ENCODE measurements around the gene EVX1.

The EVX1 gene

DNA sequence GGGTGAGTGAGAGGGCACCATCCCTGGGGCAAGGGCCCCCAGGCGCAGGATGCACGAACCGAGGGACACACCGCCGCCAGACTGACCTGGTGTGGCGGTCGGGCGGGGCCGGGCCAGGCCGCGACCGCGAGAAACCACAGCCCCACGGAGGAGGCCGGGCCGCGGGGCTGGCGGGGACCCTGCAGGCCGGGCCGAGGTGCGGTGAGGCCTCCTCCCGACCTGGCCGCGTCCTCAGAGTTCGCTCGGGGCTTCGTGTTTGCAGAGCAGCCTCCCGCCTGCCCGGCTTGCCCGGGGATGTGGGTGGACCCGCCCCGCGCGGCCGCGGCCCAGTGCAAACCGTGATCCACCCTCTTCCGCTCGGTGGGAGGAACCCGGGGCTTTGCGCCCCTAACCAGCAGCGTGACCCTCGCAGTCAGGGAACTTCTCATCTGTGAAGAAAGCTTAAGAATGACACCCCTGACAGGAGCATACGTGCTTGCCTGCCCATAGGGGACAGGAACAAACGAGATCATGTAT is 22.1 kb upstream of the EVX1 start:
- peaks cover 100% of the 10 kb centered on the region for H3K27me3 Mint-ChIP-seq (ENCODE audit: low read depth)
- no peaks in the 10 kb centered on the region for H3K36me3 Mint-ChIP-seq (ENCODE audit: low read depth)
- H3K27ac Mint-ChIP-seq = no peak overlapping the region
- TF ChIP-seq, protein P1, sequence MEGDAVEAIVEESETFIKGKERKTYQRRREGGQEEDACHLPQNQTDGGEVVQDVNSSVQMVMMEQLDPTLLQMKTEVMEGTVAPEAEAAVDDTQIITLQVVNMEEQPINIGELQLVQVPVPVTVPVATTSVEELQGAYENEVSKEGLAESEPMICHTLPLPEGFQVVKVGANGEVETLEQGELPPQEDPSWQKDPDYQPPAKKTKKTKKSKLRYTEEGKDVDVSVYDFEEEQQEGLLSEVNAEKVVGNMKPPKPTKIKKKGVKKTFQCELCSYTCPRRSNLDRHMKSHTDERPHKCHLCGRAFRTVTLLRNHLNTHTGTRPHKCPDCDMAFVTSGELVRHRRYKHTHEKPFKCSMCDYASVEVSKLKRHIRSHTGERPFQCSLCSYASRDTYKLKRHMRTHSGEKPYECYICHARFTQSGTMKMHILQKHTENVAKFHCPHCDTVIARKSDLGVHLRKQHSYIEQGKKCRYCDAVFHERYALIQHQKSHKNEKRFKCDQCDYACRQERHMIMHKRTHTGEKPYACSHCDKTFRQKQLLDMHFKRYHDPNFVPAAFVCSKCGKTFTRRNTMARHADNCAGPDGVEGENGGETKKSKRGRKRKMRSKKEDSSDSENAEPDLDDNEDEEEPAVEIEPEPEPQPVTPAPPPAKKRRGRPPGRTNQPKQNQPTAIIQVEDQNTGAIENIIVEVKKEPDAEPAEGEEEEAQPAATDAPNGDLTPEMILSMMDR (IDR thresholded peaks at IDR 0.05; ENCODE audit: unreplicated experiment in 3 of 3) = no peak
- H3K4me3 Mint-ChIP-seq = no peak overlapping the region
- H3K4me1 Mint-ChIP-seq = peaks cover 5% of the 10 kb centered on the region
- H3K9me3 Mint-ChIP-seq = peaks cover 2% of the 10 kb centered on the region

DNA sequence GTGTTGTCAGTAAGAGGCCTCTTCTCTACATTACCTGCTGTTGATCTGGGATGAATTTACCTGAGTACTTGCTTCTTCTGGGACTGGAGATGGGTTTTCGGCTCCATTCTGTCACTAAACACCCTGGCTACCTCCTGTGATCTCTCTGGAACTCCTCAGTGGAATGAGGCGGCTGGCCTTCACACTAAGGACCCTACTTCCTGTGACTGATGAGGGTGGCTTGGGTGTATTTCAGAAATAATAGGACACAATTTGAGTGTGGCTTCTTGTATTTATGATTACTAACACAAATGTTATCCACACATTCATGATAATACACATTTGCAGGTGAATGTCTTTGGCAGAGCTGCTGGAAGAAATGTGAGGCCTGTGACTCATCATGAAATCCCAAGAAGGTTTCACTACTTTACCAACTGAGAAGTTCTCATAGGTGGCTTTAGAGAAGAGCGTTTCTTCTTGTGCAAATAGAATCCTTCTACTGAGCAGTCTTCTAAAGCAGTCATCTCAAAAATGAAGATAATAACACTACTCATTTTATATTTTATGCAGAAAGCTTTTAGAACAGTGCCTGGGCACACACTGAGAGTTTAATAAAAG is 21.3 kb upstream of the EVX1 start:
- TF ChIP-seq, protein P1 (IDR thresholded peaks at IDR 0.05; ENCODE audit: unreplicated experiment in 3 of 3) = no peak
- Mint-ChIP-seq H3K4me1 (peaks cover 5% of the 10 kb centered on the region), H3K27me3 (ENCODE audit: low read depth) (peaks cover 100% of the 10 kb centered on the region), H3K27ac (no peak overlapping the region), H3K9me3 (peaks cover 2% of the 10 kb centered on the region), H3K4me3 (peak overlapping the region in 1 of 3 experiments; percentile 26), H3K36me3 (ENCODE audit: low read depth) (no peaks in the 10 kb centered on the region)

DNA sequence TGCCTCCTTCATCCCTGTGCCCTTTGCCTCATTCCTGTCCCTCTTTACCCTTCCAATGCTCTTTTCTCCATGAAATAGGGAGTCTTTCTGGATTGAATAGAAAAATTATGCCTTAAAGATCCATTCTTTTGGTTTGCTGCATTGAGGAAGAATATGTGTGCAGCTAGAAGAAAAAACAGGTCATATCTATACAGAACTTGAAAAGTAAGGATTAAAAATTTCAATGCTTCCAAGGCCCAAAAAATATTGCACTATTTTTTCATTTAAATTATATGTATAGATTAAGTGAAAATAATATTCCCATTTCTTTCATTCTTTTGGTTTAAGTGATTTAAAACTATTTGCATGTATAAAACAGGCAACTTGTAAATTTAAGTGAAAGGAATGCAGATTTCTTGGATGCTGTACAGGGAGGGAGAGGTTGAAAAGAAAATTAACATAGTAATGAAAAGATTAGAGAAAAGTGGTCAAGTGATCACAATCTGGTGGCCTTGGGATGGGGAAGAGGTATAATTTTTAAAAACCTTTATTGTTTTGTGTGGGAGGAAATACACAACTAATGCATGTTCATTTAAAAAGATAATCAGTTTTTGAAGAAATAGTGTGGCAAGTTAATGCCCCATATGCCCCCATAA is 18.5 kb upstream of the EVX1 start:
- TF ChIP-seq, protein P1 (IDR thresholded peaks at IDR 0.05; ENCODE audit: unreplicated experiment in 3 of 3) = no peak
- Mint-ChIP-seq H3K27me3 (ENCODE audit: low read depth) (peaks cover 100% of the 10 kb centered on the region), H3K9me3 (peaks cover 2% of the 10 kb centered on the region), H3K27ac (no peak overlapping the region), H3K4me1 (peaks cover 5% of the 10 kb centered on the region), H3K36me3 (ENCODE audit: low read depth) (no peaks in the 10 kb centered on the region), H3K4me3 (no peak overlapping the region)

DNA sequence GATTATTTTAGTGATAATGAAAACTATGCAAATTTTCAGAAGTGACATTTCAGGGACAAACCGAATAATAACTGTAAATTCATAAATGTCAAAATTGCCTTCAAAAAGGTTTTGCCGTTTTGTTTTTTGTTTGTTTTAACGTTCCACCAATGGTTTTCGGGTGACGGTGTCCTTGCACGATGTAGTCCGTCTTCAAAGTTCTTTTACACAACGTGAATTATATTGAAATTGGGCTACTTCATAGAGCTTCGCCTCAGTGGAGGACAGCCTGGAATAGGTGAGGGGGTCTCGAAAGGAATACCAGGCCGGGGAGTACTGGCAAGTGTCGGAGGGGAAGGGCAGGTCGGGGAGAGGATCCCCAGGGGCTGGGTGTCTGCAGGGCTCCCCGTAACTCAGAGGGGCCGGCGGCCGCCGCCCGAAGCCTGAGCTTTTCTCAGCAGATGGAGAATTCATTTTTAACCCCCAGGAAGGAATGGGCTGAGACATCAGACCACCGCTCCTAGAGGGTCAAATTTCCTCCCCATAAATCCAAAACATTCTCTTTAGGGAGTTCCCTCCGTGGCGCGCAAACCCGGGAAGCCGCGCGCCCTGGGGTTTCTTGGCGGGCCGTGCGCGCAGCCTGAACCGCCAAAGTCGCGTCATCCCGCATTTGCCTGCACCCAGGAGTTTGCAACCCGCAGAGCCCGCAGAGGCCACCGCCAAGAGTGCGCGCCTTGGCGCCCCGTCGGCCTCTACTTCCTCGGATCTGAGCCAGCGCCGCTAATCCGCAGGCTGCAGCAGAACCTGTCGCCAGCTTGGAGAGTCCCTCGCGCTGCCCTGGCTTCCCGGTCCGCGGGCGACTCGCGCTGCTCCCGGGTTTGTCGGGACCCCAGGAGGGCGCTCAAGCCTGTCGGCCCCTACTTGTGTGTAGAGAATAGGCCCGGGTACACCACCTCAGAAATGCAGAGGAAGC is 17.3 kb upstream of the EVX1 start:
- peaks cover 2% of the 10 kb centered on the region for H3K9me3 Mint-ChIP-seq
- peaks cover 100% of the 10 kb centered on the region for H3K27me3 Mint-ChIP-seq (ENCODE audit: low read depth)
- TF ChIP-seq, protein P1 (IDR thresholded peaks at IDR 0.05; ENCODE audit: unreplicated experiment in 3 of 3) = no peak
- H3K27ac Mint-ChIP-seq = no peak overlapping the region
- H3K36me3 Mint-ChIP-seq (ENCODE audit: low read depth) = no peaks in the 10 kb centered on the region
- H3K4me1 Mint-ChIP-seq = peaks cover 5% of the 10 kb centered on the region
- peak overlapping the region; percentile 39 to 67 (median 57) for H3K4me3 Mint-ChIP-seq

DNA sequence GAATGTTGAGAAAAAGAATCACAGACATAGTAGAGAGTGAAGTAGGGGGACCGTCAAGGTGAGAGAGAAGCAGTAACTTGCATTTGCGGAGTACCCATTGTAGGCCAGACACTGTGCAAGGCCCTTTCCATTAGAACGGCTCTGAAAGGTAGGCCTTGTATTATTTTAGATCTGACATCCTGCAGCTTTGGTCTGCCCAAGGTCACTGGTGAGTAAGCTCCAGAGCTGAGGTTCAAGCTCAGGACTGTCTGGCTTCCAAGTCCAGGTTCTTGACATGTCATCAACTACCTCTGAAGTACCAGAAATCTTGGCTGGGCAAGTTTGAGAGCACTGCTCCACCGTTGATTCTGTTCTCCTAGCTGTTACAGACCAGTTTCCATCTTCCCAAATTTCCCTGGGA is 13.2 kb upstream of the EVX1 start:
- H3K27me3 Mint-ChIP-seq (ENCODE audit: low read depth) = peaks cover 90% of the 10 kb centered on the region
- H3K9me3 Mint-ChIP-seq = no peaks in the 10 kb centered on the region
- H3K4me3 Mint-ChIP-seq = no peak overlapping the region
- no peak overlapping the region for H3K27ac Mint-ChIP-seq
- H3K36me3 Mint-ChIP-seq (ENCODE audit: low read depth) = no peaks in the 10 kb centered on the region
- TF ChIP-seq, protein P1 (IDR thresholded peaks at IDR 0.05; ENCODE audit: unreplicated experiment in 3 of 3) = no peak
- peaks cover 5% of the 10 kb centered on the region for H3K4me1 Mint-ChIP-seq

All from nephron (organoid).